GM12878 (cell line): ENCODE data around the gene HOXB3. TPM values are rescaled to one million over a fixed set of nuclear protein-coding genes. Genes with fewer than 3 reads are reported as not detected.
A peak's percentile ranks its signal among the peaks of the same experiment; 100 is the strongest.

Source experiments
- CBX3 ChIP-seq: fragments of 200-600 bp; sonication (generic); IDR thresholded peaks from 2 replicates; pipeline ENCODE4 v1.6.1; 2016; ENCODE audit warnings: low read depth, borderline replicate concordance
- CHD4 ChIP-seq: fragments of 200-600 bp; sonication (generic); IDR thresholded peaks from 2 replicates; pipeline ENCODE4 v1.6.1; 2016; ENCODE audit warnings: mild to moderate bottlenecking
- CTCF ChIP-seq, 3 experiments: IDR thresholded peaks in 2 of 3; conservative IDR thresholded peaks in 1 of 3; 2 replicates each; pipeline ENCODE4 v1.5.1; 2011; ENCODE audit warnings: low read depth in 3 of 3, low read length in 3 of 3, mild to moderate bottlenecking in 3 of 3, control low read depth in 2 of 3, moderate library complexity in 2 of 3, inconsistent platforms in 1 of 3, mixed read lengths in 1 of 3; ENCODE audit not compliant: control insufficient read depth in 2 of 3, insufficient read depth in 1 of 3; ENCODE audit errors: extremely low read depth in 1 of 3
- DPF2 ChIP-seq: fragments of 450-650 bp; IDR thresholded peaks from 2 replicates; pipeline ENCODE4 v1.6.1; 2017; ENCODE audit warnings: mild to moderate bottlenecking
- E4F1 ChIP-seq: fragments of 450-650 bp; IDR thresholded peaks from 2 replicates; pipeline ENCODE4 v1.6.1; 2018; ENCODE audit warnings: borderline replicate concordance, mild to moderate bottlenecking; ENCODE audit not compliant: partially characterized antibody
- EGR1 ChIP-seq, 2 experiments: IDR thresholded peaks; 1 replicate in 1 of 2; 2 replicates in 1 of 2; pipeline ENCODE4 v1.6.1; 2011 to 2012; ENCODE audit warnings: low read depth in 2 of 2, low read length in 2 of 2, borderline replicate concordance in 1 of 2, mild to moderate bottlenecking in 1 of 2, moderate library complexity in 1 of 2
- ETV6 ChIP-seq, 2 experiments: fragments of 450-650 bp in 1 of 2; IDR thresholded peaks in 1 of 2; conservative IDR thresholded peaks in 1 of 2; 2 replicates each; pipeline ENCODE4 v1.6.1; 2014; ENCODE audit warnings: antibody characterized with exemption in 1 of 2, borderline replicate concordance in 1 of 2, low read depth in 1 of 2, mild to moderate bottlenecking in 1 of 2, moderate library complexity in 1 of 2
- FOXK2 ChIP-seq: fragments of 450-650 bp; IDR thresholded peaks from 2 replicates; pipeline ENCODE4 v1.6.1; 2017; ENCODE audit warnings: mild to moderate bottlenecking, moderate library complexity
- IKZF1 ChIP-seq: fragments of 450-650 bp; conservative IDR thresholded peaks from 2 replicates; pipeline ENCODE4 v1.6.1; 2017; ENCODE audit warnings: antibody characterized with exemption, mild to moderate bottlenecking
- JUND ChIP-seq: IDR thresholded peaks from 2 replicates; pipeline ENCODE4 v1.6.1; 2012; ENCODE audit warnings: low read depth, mild to moderate bottlenecking, low read length, improper control_type of control experiment, moderate library complexity
- NBN ChIP-seq: fragments of 450-650 bp; IDR thresholded peaks from 2 replicates; pipeline ENCODE4 v1.6.1; 2016
- NR2F1 ChIP-seq: fragments of 450-650 bp; conservative IDR thresholded peaks from 2 replicates; pipeline ENCODE4 v1.6.1; 2017; ENCODE audit warnings: mild to moderate bottlenecking
- RAD51 ChIP-seq: fragments of 450-650 bp; IDR thresholded peaks from 2 replicates; pipeline ENCODE4 v1.6.1; 2016; ENCODE audit warnings: moderate library complexity, mild to moderate bottlenecking, inconsistent platforms
- RELA ChIP-seq: fragments of 450-650 bp; IDR thresholded peaks from 2 replicates; pipeline ENCODE4 v1.8.0; 2014; ENCODE audit warnings: borderline replicate concordance; ENCODE audit not compliant: partially characterized antibody
- SMAD1 ChIP-seq: fragments of 450-650 bp; IDR thresholded peaks from 2 replicates; pipeline ENCODE4 v1.6.1; 2018; ENCODE audit warnings: mild to moderate bottlenecking, low read depth; ENCODE audit not compliant: partially characterized antibody
- SUZ12 ChIP-seq: fragments of 200-600 bp; sonication (generic); IDR thresholded peaks from one replicate; pipeline ENCODE4 v1.6.1; 2018; ENCODE audit warnings: antibody characterized with exemption, mild to moderate bottlenecking; ENCODE audit not compliant: unreplicated experiment
- TAF1 ChIP-seq: IDR thresholded peaks from 2 replicates; pipeline ENCODE4 v1.6.1; 2011; ENCODE audit warnings: mild to moderate bottlenecking, low read depth, low read length, borderline replicate concordance
- YBX1 ChIP-seq: fragments of 450-650 bp; IDR thresholded peaks from 2 replicates; pipeline ENCODE4 v1.6.1; 2016; ENCODE audit warnings: antibody characterized with exemption
- ZNF217 ChIP-seq: fragments of 450-650 bp; IDR thresholded peaks from 2 replicates; pipeline ENCODE4 v1.6.1; 2017; ENCODE audit warnings: antibody characterized with exemption, mild to moderate bottlenecking
- ZNF384 ChIP-seq: IDR thresholded peaks from 2 replicates; pipeline ENCODE4 v1.6.1; 2012; ENCODE audit warnings: low read depth, mild to moderate bottlenecking, low read length, improper control_type of control experiment, borderline replicate concordance
- ZSCAN29 ChIP-seq: fragments of 450-650 bp; IDR thresholded peaks from 2 replicates; pipeline ENCODE4 v1.6.1; 2017; ENCODE audit warnings: mild to moderate bottlenecking, moderate library complexity
- polyA plus RNA-seq, 11 experiments: library from polyadenylated mRNA; depleted of rRNA in 4 of 11; unstranded in 6 of 11; stranded (reverse) in 5 of 11; fragments of >200 nt; fragmentation: Nextera tagmentation in 4 of 11; fragmentation: Illumina TruSeq in 1 of 11; extraction: Ambion mirVana in 4 of 11; extraction: Trizol in 1 of 11; gene quantifications; 1 replicate in 1 of 11; 2 replicates in 10 of 11; pipeline versions ENCODE4 v1.2.1 to v1.2.3, GENCODE V29; 2011 to 2016; ENCODE audit warnings: inconsistent platforms in 2 of 11, missing spikeins in 2 of 11, low read depth in 1 of 11
- total RNA-seq, 4 experiments: library from RNA; depleted of rRNA in 3 of 4; stranded (reverse); fragments of >200 nt in 3 of 4; fragmentation: Illumina TruSeq in 1 of 4; extraction: Trizol in 1 of 4; gene quantifications; 2 replicates each; pipeline versions ENCODE4 v1.2.1 to v1.2.3, GENCODE V29; 2013 to 2021
- TF ChIP-seq, protein P1 (sequence below): fragments of 450-650 bp; IDR thresholded peaks from 2 replicates; pipeline ENCODE4 v1.6.1; 2017; ENCODE audit warnings: mild to moderate bottlenecking, moderate library complexity

HOXB3 gene
- total and polyA plus RNA-seq, 10 of the 15 experiments (the other 5 are each of a cell fraction or from before 2014, with no cell fraction given) = 0.19 to 7.7 (median 2.9) TPM

DNA sequence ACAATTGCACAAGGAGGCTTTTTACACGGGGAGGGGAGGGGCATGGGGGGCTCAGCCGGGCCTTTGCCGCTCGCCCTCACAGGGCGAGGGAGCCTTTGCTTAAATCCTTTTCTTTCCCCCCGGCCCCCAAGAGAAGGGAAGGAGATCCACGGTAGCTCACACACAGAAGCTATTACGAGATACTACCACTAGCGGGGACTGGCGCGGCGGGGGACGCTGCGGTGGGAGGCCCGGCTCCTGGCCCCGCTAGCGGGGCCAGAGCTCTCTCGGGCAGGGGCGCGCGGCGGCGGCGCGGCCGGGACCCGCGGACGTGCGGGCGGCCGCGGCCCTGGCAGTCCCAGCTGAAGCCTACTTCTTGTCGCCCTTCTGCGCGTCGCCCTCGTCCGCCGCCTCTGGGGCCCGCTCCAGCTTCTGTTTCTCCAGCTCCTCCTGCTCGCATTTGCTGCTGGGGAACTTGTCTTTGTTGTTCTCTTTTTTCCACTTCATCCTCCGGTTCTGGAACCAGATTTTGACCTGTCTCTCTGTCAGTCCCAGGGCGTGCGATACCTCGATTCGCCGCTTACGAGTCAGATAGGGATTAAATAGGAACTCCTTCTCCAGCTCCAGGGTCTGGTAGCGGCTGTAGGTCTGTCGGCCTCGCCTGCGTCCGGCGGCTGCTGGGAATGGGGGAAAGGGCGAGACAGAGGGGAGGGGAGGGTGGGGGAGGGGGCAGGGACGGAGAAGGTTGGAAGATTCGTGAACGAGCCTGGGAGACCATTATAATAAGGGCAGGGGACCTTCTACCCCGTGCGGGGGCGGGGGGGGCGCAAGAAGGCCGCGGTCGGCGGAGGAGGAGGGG, 23.0 kb upstream of the HOXB3 start (continued):
- TF ChIP-seq FOXK2 (no peak), NBN (0 out of 2 replicates have a peak, but pooled peaks have one; percentile 2), ETV6 (conservative IDR thresholded peaks at IDR 0.05 in 1 of 2, IDR thresholded peaks at IDR 0.05 in 1 of 2; ENCODE audit: borderline replicate concordance in 1 of 2, low read depth in 1 of 2) (no peak), ZSCAN29 (no peak), EGR1 (IDR thresholded peaks at IDR 0.05; ENCODE audit: borderline replicate concordance in 1 of 2, low read depth in 2 of 2, low read length in 2 of 2) (0 out of 3 replicates have a peak, but pooled peaks of 1 of the 2 experiments have one; percentile 15), SMAD1 (no peak), CBX3 (no peak), JUND (no peak), RAD51 (no peak), IKZF1 (peak; percentile 48), ZNF217 (no peak), DPF2 (0 out of 2 replicates have a peak, but pooled peaks have one; percentile 28), RELA (no peak), E4F1 (no peak), TAF1 (no peak), YBX1 (no peak), CHD4 (no peak), CTCF (IDR thresholded peaks at IDR 0.05 in 2 of 3, conservative IDR thresholded peaks at IDR 0.05 in 1 of 3; ENCODE audit: control insufficient read depth in 2 of 3, extremely low read depth in 1 of 3, insufficient read depth in 1 of 3, low read depth in 3 of 3, low read length in 3 of 3) (peak; percentile 21 to 33 (median 22); a peak in 4 of 6 replicates), SUZ12 (peak; percentile 39), NR2F1 (no peak), ZNF384 (no peak)
- TF ChIP-seq, protein P1, sequence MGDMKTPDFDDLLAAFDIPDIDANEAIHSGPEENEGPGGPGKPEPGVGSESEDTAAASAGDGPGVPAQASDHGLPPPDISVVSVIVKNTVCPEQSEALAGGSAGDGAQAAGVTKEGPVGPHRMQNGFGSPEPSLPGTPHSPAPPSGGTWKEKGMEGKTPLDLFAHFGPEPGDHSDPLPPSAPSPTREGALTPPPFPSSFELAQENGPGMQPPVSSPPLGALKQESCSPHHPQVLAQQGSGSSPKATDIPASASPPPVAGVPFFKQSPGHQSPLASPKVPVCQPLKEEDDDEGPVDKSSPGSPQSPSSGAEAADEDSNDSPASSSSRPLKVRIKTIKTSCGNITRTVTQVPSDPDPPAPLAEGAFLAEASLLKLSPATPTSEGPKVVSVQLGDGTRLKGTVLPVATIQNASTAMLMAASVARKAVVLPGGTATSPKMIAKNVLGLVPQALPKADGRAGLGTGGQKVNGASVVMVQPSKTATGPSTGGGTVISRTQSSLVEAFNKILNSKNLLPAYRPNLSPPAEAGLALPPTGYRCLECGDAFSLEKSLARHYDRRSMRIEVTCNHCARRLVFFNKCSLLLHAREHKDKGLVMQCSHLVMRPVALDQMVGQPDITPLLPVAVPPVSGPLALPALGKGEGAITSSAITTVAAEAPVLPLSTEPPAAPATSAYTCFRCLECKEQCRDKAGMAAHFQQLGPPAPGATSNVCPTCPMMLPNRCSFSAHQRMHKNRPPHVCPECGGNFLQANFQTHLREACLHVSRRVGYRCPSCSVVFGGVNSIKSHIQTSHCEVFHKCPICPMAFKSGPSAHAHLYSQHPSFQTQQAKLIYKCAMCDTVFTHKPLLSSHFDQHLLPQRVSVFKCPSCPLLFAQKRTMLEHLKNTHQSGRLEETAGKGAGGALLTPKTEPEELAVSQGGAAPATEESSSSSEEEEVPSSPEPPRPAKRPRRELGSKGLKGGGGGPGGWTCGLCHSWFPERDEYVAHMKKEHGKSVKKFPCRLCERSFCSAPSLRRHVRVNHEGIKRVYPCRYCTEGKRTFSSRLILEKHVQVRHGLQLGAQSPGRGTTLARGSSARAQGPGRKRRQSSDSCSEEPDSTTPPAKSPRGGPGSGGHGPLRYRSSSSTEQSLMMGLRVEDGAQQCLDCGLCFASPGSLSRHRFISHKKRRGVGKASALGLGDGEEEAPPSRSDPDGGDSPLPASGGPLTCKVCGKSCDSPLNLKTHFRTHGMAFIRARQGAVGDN = no peak
